Ramos (cell line): ENCODE results near the gene CARD14.
"Not testable (repeated sequence)": the region's sequence is repeated elsewhere in the genome, so short reads cannot be mapped to it uniquely, and the experiment has no call there.

Source experiments
- in situ Hi-C: fragments of 300-500 bp; cut with MboI; formaldehyde crosslinking; loops from one replicate; pipeline ENCODE4 v1.14.3; 2022; ENCODE audit warnings: low sequenced_read_pairs; ENCODE audit not compliant: unreplicated experiment

The CARD14 gene

DNA sequence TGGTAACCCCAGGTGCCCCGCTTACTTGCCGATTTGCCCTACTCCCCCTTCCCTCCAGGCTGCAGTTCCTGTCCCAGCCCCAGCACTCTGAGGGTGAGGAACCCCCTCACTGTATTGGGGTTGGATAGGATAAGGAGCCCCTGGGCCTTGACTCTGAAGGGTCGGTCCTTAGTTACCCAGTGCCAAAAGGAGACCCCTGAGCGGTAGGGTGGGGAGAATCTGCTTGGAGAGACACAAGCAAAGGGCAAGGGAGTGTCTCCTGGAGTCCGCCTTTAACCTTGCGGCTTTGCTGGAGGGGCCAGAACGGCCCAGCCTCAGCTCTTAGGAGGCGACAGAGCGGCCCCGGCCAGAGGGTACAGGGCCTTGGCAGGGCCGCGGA is 13.0 kb downstream of the CARD14 start:
- in situ Hi-C loops: no loop called here

DNA sequence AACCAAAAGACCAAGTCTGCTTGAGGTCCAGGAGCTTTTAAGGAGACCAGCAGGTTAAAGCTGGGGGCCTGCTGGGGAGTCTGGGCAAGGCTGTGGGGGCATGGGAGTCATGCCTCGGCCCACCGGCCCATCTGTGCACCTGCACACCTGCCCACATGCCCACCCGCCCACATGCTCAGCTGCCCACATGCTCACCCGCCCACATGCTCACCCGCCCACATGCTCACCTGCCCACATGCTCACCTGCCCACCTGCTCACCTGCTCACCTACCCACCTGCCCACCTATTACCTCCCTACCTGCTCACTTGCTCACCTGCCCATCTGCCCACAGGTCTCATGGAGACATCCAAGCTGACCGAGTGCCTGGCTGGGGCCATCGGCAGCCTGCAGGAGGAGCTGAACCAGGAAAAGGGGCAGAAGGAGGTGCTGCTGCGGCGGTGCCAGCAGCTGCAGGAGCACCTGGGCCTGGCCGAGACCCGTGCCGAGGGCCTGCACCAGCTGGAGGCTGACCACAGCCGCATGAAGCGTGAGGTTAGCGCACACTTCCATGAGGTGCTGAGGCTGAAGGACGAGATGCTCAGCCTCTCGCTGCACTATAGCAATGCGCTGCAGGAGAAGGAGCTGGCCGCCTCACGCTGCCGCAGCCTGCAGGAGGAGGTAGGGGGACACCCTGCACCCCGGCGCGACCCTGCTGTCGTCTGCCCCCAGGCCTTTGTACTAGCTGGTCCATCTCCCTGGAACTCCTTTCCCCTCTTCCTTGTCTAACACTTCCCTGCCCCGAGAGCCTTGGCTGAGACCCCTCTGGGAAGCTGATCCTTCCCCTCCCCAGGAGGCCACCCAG is 14.0 kb downstream of the CARD14 start:
- in situ Hi-C loops: no loop called here

DNA sequence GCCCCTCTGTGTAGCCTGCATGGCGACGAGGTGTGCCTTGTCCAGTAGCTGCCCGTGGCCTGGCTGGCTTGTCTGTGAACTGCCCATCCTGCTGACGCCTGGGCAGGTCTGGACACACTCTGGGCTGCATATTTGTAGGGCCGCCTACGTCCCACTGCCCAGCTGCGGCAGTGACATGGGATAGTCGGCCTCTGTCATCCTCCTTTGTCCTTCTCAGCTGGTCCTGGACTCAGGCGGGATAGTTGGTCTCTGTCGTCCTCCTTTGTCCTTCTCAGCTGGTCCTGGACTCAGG is 14.5 kb downstream of the CARD14 start:
- in situ Hi-C loops: no loop called here

DNA sequence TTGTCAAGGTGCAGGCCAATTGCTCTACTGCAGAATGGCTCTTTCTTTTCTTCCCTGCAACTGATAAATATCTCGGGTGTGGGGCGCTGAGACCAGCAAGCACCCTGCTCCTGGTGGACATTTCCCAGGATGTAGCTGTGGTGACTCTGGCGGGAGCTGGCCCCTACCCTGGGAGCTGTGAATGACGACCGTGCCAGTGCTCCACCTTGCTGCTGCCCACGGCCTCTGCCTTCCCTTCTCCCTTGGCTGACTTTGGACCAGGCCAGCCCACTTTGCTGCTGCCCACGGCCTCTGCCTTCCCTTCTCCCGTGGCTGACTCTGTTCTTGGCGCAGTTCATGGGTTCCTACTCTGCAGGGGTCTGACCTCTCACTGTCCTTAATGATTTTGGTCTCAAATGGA is 16.1 kb downstream of the CARD14 start:
- in situ Hi-C loops: no loop called here

DNA sequence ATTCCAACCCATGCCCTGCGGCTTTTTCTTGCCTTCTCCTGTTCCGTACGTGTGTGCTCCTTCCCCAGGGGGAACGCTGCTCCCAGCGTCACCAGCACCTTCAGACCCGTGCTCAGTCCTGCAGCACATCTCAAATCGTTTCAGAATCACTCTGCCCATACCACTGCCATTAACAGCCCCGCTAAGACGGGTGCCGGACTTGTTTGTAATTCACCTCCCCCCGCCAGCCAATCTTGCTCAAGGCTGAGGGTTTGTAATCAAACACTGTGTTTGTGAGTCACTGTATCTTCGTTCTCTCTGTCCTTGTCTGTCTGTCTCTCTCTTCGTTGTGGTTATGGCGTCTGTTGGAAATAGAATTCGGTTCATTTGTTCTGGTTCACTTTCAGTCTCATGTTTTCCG is 17.3 kb downstream of the CARD14 start:
- in situ Hi-C loops: no loop called here

DNA sequence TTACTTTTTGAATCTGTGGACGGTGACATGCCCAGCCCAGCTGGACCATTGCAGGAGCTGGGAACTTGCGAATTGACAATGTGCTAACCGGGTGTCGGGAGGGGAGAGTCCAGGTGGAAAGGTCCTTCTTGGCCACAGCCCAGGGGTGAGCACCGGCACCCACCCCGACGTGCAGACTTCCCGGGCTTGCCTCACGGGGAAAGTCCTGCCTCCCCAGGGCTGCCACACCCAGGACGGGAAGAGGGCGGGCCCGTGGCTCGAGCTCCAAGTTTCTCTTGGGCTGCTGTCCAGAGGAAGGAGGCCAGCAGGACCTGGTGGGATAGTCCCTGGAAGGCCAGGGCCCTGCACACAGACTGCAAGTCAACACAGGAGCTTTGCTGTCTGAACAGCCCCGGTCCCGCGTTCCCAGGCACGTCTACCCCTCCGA is 17.7 kb downstream of the CARD14 start:
- in situ Hi-C loops: no loop called here

DNA sequence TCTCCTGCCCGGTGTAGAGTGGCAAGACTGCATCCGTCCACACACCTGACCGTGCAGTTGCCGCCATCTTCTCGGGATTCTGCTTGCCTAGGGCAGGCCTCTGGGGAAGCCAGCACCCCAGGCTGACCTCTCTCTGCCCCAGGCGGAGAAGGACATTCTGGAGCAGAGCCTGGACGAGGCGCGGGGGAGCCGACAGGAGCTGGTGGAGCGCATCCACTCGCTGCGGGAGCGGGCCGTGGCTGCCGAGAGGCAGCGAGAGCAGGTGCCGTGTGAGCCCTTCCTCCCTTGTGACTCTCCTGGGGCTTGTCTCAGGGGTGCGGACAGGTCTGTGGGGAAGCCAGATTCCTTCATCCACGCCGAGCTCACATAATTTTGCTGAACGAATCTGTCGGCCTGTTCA is 19.8 kb downstream of the CARD14 start:
- in situ Hi-C loops: no loop called here

DNA sequence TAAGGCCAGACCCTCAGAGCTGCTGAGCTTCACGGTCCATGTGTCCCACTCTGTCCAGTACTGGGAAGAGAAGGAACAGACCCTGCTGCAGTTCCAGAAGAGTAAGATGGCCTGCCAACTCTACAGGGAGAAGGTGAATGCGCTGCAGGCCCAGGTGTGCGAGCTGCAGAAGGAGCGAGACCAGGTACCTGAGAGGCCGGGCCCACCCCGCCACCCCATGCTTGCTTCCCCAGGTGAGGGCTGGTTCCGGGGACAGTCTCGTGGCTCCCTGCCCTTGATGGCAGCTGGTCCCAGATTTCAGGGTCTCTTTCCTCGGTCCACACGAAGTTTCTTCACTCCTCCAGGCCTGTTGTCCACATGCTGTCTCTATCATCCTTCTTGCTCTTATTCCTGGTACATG is 20.9 kb downstream of the CARD14 start:
- in situ Hi-C loops: no loop called here

DNA sequence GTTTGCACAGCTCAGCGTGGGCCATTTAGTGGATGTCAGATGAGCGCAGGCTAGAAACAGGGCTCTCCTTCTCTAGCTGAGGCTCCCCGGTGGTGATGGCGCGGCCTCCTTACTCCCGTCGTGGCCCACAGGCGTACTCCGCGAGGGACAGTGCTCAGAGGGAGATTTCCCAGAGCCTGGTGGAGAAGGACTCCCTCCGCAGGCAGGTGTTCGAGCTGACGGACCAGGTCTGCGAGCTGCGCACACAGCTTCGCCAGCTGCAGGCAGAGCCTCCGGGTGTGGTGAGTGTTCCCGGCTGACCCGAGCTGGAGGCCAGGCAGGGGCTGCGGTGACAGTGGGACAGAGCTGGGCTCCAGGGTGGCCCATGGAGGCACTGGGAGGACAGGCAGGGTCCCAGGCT is 21.4 kb downstream of the CARD14 start:
- in situ Hi-C loops: no loop called here

DNA sequence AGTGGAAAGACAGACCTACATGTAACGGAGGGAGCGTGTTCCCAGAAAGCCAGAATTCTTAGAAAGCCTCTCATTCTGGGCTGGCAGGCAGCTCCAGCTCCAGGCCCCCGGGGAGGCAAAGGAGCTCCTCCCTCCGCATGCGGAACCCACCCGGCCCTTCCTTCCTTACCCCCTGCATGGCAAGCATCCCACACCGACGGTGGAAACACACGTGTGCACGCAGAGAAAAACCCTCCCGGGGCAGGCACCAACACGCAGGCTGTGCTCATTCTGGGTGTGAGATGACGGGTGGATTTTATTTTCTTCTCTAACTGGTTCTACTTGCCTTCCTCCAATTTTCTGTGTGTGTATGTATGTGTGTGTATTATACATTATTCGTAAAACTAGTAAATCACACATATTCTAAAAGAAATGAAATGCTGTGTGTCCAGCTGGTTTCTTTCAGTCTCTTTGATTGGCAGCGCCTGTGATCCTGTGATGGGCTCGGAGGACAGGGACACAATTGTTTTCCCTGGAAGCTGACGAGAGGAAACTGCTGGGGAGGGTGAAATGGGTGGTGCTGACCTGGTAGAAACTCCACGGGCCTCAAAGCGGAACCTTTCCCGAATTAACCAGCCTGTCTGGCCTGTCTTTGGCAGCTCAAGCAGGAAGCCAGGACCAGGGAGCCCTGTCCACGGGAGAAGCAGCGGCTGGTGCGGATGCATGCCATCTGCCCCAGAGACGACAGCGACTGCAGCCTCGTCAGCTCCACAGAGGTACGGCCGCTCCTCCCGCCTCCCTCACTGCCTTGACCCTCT is 22.2 kb downstream of the CARD14 start:
- in situ Hi-C loops: no loop called here

DNA sequence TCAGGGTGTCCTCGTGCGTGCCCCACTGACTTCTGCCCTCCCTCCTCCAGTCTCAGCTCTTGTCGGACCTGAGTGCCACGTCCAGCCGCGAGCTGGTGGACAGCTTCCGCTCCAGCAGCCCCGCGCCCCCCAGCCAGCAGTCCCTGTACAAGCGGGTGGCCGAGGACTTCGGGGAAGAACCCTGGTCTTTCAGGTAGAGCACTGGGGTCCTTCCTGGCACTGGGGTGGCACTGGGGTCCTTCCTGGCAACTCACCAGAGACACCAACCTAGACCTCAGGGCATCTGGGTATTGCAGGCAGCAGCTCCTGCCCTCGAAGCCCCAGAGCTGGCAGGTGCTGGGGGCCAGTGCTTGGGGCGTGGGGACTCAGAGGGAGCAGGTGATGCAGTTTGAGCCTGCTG is 25.3 kb downstream of the CARD14 start:
- in situ Hi-C loops: no loop called here

DNA sequence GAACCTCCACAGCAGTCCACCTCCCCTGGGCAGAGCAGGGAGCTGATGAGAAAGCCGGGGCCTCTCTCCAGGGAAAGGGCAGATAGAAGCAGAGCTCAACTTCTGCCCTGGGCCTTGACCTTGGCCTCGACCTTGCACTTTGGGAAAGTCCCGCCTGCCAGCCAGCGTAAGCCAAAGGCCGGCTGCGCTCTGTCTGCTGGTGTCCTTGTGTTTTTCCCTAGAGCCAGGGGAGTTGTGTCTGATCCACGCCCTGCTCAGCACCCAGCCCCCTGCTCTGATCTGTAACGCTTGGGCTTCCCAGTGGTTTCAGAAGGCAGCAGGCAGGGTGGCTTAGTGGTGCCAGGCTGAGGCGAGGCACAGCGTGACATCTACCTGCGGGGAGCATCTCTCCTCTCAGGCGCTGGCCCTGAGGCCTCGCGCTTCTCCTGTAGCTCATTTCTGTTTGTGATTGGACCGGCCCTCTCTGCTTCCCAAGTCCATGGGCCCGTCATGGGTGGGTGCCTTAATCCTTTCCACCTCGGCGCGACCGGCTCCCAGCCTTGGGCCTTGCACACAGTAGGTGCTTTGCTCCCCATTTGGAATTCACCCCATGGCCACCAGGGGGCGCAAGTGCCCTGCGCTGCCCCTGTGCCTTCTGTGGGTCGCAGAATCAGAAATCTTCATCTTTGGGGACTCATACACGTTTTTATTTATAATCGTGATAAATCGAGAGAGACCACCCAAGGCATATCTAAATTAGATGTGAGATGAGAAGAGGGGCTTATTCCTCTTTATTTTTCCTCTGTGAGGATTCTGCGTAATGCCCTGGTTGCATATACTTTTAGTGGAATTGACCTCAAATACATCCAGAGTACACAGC is 26.1 kb downstream of the CARD14 start:
- in situ Hi-C loops: no loop called here

DNA sequence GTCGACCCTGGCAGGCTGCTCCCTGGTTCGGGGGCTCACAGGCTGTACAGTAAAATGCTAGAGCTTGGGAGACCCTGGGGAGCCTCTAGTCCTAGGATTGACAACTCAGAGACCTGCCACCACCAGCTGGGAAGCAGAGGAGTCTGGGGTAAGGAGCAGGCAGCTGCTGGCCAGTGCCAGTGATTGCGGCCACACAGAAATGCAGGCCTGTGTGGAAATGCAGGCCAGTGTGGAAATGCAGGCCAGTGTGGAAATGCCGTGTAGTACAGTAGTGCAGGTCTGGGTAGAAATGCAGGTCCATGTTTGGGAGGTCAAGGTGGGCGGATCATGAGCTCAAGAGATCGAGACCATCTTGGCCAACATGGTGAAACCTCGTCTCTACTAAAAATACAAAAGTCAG is 26.8 kb downstream of the CARD14 start:
- in situ Hi-C loops: no loop called here

DNA sequence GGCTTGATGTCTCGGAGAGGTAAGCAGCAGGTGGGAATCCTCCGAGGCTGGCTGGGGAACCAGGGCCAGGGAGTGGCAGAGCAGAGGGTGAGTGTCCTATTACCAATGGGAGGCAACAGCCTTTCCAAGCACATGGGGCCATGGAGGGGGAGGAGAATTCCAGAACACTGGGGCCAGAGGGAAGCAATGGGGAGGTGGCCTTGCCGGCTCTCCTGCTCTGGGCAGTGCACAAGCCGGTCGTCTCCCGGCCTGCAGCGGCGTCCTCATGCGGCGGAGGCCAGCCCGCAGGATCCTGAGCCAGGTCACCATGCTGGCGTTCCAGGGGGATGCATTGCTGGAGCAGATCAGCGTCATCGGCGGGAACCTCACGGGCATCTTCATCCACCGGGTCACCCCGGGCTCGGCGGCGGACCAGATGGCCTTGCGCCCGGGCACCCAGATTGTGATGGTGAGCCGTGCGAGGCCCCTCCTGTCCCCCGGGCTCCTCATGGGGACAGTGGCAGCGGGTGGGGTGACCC is 28.4 kb downstream of the CARD14 start:
- in situ Hi-C loops: no loop called here

DNA sequence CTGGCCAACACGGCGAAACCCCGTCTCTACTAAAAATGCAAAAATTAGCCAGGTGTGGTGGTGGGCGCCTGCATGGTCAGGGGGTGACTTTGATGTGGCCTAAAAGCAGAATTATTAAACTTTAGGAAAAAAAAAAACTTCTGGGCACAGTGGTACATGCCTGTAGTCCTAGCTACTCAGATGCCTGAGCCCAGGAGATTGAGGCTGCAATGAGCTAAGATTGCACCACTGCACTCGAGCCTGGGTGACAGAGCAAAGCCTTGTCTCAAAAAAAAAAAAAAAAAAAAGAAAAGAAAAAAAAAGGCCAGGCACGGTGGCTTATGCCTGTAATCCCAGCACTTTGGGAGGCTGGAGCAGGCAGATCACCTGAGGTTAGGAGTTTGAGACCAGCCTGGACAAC is 29.5 kb downstream of the CARD14 start:
- in situ Hi-C loops: not testable (repeated sequence)

DNA sequence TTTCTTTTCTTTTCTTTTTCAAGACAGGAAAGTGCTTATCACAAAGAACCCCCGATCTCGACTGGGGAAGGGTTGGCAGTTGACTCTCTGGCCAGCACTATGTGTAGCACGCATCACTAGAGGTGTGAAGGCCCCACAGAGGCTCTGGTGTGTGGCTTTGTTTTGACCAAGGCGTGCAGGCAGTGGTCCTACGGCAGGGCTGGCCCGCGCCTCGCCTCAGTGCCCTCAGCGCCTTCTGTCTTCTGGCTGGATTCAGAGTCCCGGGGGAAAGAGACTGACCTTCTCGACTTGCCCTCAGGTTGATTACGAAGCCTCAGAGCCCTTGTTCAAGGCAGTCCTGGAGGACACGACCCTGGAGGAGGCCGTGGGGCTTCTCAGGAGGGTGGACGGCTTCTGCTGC is 31.6 kb downstream of the CARD14 start:
- in situ Hi-C loops: no loop called here

DNA sequence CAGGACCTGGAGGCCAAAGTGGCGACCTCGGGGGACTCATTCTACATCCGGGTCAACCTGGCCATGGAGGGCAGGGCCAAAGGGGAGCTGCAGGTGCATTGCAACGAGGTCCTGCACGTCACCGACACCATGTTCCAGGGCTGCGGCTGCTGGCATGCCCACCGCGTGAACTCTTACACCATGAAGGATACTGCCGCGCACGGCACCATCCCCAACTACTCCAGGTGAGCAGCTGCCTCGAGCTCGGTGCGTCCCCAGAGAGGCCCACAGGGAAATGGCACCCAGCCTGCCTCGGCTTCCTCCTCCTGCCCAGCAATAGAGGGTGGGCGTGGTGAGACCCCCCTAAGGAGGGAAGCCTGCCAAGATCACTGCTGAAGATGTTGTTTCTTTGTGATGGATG is 32.4 kb downstream of the CARD14 start:
- in situ Hi-C loops: no loop called here

DNA sequence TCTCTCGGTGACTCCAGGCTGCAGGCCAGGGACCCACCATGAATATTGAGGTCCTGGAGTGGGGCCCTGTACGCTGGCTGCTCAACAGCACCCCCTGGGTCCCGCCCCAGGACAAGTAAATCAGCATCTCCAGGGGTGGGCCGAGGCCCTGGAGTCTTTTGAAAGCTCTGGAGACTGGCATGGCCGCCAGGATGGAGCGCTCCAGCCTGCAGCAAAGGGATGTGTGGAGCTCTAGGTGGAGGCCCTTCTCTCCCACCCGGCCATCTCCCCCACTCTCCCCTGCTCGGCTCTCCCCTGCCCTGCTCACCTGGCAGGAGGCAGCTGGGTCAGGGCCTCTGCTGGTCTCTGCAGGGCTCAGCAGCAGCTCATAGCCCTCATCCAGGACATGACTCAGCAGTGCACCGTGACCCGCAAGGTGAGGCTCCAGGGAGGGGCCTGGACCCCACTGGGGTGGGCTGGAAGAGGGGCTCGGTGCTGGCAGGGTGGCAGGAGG is 33.7 kb downstream of the CARD14 start:
- in situ Hi-C loops: no loop called here

DNA sequence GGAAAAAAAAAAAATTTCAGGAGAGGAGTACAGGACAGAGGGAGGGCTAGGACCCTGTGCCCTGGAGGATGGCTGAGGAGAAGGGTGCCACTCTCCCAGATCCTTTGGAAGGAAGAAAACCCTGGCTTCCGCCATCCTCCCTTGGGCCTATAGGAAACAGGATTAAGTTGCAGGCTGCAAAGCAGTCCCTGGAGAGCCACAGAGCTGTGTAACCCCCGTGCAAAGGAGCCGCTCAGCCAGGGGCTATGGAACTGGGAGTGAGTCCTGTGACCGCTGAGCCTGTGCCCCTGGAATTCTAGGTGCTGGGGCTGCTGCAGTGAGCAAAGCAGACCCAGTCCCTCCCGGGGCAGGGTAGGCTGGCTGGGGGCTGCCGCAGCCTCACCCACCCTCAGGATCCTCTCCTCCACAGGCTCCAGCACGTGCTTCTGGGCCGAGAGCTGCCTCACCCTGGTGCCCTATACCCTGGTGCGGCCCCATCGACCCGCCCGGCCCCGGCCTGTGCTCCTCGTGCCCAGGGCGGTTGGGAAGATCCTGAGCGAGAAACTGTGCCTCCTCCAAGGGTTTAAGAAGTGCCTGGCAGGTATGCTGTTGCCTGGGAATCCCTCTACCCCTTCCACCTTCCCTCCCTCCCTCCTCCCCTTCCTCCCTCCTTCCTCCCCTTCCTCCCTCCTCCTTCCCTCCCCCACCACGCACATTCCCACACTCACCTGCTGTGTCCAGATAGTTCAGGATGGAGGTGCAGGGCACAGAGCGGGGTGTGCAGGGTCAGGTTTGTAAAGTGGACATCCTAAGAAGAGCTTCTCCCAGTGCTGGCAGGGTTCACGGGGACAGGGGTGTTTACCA is 35.0 kb downstream of the CARD14 start:
- in situ Hi-C loops: no loop called here

DNA sequence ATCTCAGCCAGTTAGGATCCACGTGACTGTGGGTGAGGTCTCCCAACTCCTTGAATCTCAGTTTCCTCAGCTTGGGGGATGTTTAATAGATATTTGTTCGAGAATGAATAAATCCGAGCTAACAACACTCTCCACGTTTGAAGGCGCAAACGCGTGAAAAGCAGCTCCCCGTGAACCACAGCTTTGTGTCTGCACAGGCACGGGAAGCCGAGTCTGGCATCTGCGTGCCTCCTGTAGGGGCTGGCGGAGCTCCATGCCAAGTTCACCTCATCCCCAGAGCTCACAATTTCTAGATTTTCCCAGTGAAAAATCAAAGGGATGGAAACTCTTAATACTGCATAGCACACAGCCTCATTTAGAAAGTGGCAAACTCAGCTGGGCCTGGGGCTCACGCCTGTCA is 36.0 kb downstream of the CARD14 start:
- in situ Hi-C loops: no loop called here
